H1 (cell line): Measurements from ENCODE around the gene PPP6C. TPM values are rescaled to one million over a fixed set of nuclear protein-coding genes. Genes with fewer than 3 reads are reported as not detected.

Source experiments
- CTCF ChIA-PET: fragments of 300-600 bp; sonication (Branson Sonifier 250); formaldehyde crosslinking; loops from one replicate; lab custom pipeline; 2021; ENCODE audit not compliant: partially characterized antibody; lab: Charles Lee
- POLR2A ChIA-PET: fragments of 300-600 bp; sonication (Branson Sonifier 250); formaldehyde crosslinking; loops from one replicate; lab custom pipeline; 2021; ENCODE audit warnings: inconsistent platforms; ENCODE audit not compliant: partially characterized antibody; lab: Charles Lee
- DNase-seq, 2 experiments: peaks; one replicate each; pipeline versions ENCODE4 v3.0.0 to v3.0.0-alpha.2; 2010 to 2022; ENCODE audit warnings: low spot score in 2 of 2, low read depth in 1 of 2, mixed read lengths in 1 of 2
- FAIRE-seq: peaks from 2 replicates; lab custom pipeline; 2011; peaks lifted over from hg19 to GRCh38; lab: Jason Lieb, UNC
- H2AFZ ChIP-seq: 2 replicates; pipeline ENCODE4 v1.8.1; 2012; ENCODE audit warnings: low read length, inconsistent platforms
- H2AK5ac ChIP-seq: 2 replicates; pipeline ENCODE4 v1.6.1; 2013; ENCODE audit warnings: low read depth, low read length
- H2BK120ac ChIP-seq: replicated peaks from 2 replicates; pipeline ENCODE3; 2013; ENCODE audit warnings: low read depth, low read length, inconsistent platforms
- H2BK12ac ChIP-seq: 2 replicates; pipeline ENCODE4 v1.6.1; 2013; ENCODE audit warnings: low read depth, low read length
- H2BK15ac ChIP-seq: 2 replicates; pipeline ENCODE4 v1.6.1; 2013; ENCODE audit warnings: low read length
- H2BK20ac ChIP-seq: 2 replicates; pipeline ENCODE4 v1.6.1; 2013; ENCODE audit warnings: low read length
- H2BK5ac ChIP-seq: 2 replicates; pipeline ENCODE4 v1.6.1; 2013; ENCODE audit warnings: low read depth, low read length
- H3K14ac ChIP-seq: 2 replicates; pipeline ENCODE4 v1.6.1; 2013; ENCODE audit warnings: inconsistent platforms; ENCODE audit not compliant: insufficient read length
- H3K18ac ChIP-seq: 2 replicates; pipeline ENCODE4 v1.6.1; 2013; ENCODE audit warnings: low read length; ENCODE audit errors: extremely low read depth
- H3K23ac ChIP-seq: 2 replicates; pipeline ENCODE4 v1.6.1; 2013; ENCODE audit warnings: inconsistent platforms; ENCODE audit not compliant: insufficient read length
- H3K23me2 ChIP-seq: 2 replicates; pipeline ENCODE4 v1.6.1; 2013; ENCODE audit warnings: low read depth, low read length
- H3K27ac ChIP-seq: 2 replicates; pipeline ENCODE4 v1.6.1; 2011; ENCODE audit warnings: low read depth, low read length, inconsistent platforms
- H3K27me3 ChIP-seq, 4 experiments: replicated peaks in 1 of 4; 1 replicate in 1 of 4; 2 replicates in 3 of 4; pipeline versions ENCODE4 v1.6.1 to v1.8.1; 2011 to 2013; ENCODE audit warnings: low read length in 3 of 4, mild to moderate bottlenecking in 3 of 4, inconsistent platforms in 2 of 4, mixed read lengths in 2 of 4, moderate library complexity in 1 of 4; ENCODE audit not compliant: control insufficient read depth in 3 of 4, insufficient read depth in 3 of 4; ENCODE audit errors: extremely low read depth in 1 of 4
- H3K36me3 ChIP-seq, 4 experiments: 2 replicates each; pipeline versions ENCODE4 v1.6.1 to v1.8.1; 2011 to 2013; ENCODE audit warnings: mild to moderate bottlenecking in 4 of 4, low read length in 3 of 4, moderate library complexity in 2 of 4, control low read depth in 1 of 4, inconsistent platforms in 1 of 4; ENCODE audit not compliant: insufficient read depth in 4 of 4, control insufficient read depth in 2 of 4
- H3K4ac ChIP-seq: replicated peaks from 2 replicates; pipeline ENCODE3; 2013; ENCODE audit warnings: low read length, low read depth, mixed read lengths, inconsistent platforms; ENCODE audit not compliant: insufficient read length
- H3K4me1 ChIP-seq, 4 experiments: replicated peaks in 1 of 4; 1 replicate in 1 of 4; 2 replicates in 3 of 4; pipeline versions ENCODE4 v1.6.1 to v1.8.1; 2011 to 2013; ENCODE audit warnings: low read length in 3 of 4, inconsistent platforms in 2 of 4, mixed read lengths in 1 of 4; ENCODE audit not compliant: insufficient read depth in 4 of 4, control insufficient read depth in 3 of 4
- H3K4me2 ChIP-seq, 2 experiments: 2 replicates each; pipeline versions ENCODE4 v1.6.1 to v1.8.1; 2011 to 2013; ENCODE audit warnings: low read depth in 2 of 2, low read length in 2 of 2, control low read depth in 1 of 2, inconsistent platforms in 1 of 2, mild to moderate bottlenecking in 1 of 2; ENCODE audit not compliant: insufficient read depth in 1 of 2
- H3K4me3 ChIP-seq, 4 experiments: fragments of 200-600, 300-600 bp in 1 of 4; sonication (generic), shearing (Covaris generic), sonication (Bioruptor Twin) in 1 of 4; 2 replicates each; pipeline versions ENCODE4 v1.5.1 to v1.8.1; 2011 to 2016; ENCODE audit warnings: low read length in 4 of 4, low read depth in 3 of 4, control low read depth in 2 of 4, inconsistent platforms in 2 of 4, mild to moderate bottlenecking in 2 of 4, mixed read lengths in 1 of 4, moderate library complexity in 1 of 4; ENCODE audit not compliant: insufficient read depth in 2 of 4; ENCODE audit errors: extremely low read depth in 1 of 4
- H3K56ac ChIP-seq: replicated peaks from 2 replicates; pipeline ENCODE3; 2013; ENCODE audit warnings: low read depth, mild to moderate bottlenecking, mixed read lengths, low read length, inconsistent platforms; ENCODE audit not compliant: insufficient read length
- H3K79me1 ChIP-seq: 2 replicates; pipeline ENCODE4 v1.6.1; 2013; ENCODE audit warnings: low read depth, low read length, control low read depth
- H3K79me2 ChIP-seq, 2 experiments: 2 replicates each; pipeline versions ENCODE4 v1.6.1 to v1.8.1; 2012 to 2013; ENCODE audit warnings: low read length in 2 of 2, mild to moderate bottlenecking in 2 of 2, inconsistent platforms in 1 of 2; ENCODE audit not compliant: insufficient read depth in 2 of 2, control insufficient read depth in 1 of 2
- H3K9ac ChIP-seq, 4 experiments: replicated peaks in 1 of 4; 1 replicate in 1 of 4; 2 replicates in 3 of 4; pipeline versions ENCODE4 v1.6.1 to v1.8.1; 2011 to 2013; ENCODE audit warnings: low read depth in 3 of 4, low read length in 3 of 4, control low read depth in 2 of 4, mild to moderate bottlenecking in 2 of 4, moderate library complexity in 2 of 4, inconsistent platforms in 1 of 4; ENCODE audit errors: extremely low read depth in 1 of 4
- H3K9me3 ChIP-seq, 2 experiments: 2 replicates each; pipeline versions ENCODE4 v1.6.1 to v1.8.1; 2012 to 2013; ENCODE audit warnings: mild to moderate bottlenecking in 2 of 2, moderate library complexity in 2 of 2, control low read depth in 1 of 2, inconsistent platforms in 1 of 2, low read depth in 1 of 2, low read length in 1 of 2, mixed read lengths in 1 of 2; ENCODE audit not compliant: insufficient read depth in 2 of 2
- H4K20me1 ChIP-seq, 2 experiments: replicated peaks in 1 of 2; 2 replicates each; pipeline versions ENCODE3 to v1.8.1; 2011 to 2013; ENCODE audit warnings: inconsistent platforms in 2 of 2, low read length in 2 of 2, mild to moderate bottlenecking in 1 of 2; ENCODE audit not compliant: insufficient read depth in 2 of 2, control insufficient read depth in 1 of 2
- H4K5ac ChIP-seq: 2 replicates; pipeline ENCODE4 v1.6.1; 2013; ENCODE audit warnings: low read length, low read depth, mixed read lengths, inconsistent platforms; ENCODE audit not compliant: insufficient read length
- H4K8ac ChIP-seq: 2 replicates; pipeline ENCODE4 v1.8.0; 2013; ENCODE audit warnings: mild to moderate bottlenecking, moderate library complexity, low read length, inconsistent platforms; ENCODE audit not compliant: insufficient read depth; ENCODE audit errors: extremely low read depth
- H4K91ac ChIP-seq: replicated peaks from 2 replicates; pipeline ENCODE3; 2013; ENCODE audit warnings: low read length, mixed read lengths, inconsistent platforms; ENCODE audit not compliant: insufficient read length
- EP300 ChIP-seq, 2 experiments: IDR thresholded peaks; 1 replicate in 1 of 2; 2 replicates in 1 of 2; pipeline ENCODE4 v1.6.1; 2011 to 2012; ENCODE audit warnings: low read depth in 2 of 2, low read length in 2 of 2, mild to moderate bottlenecking in 2 of 2, borderline replicate concordance in 1 of 2, inconsistent platforms in 1 of 2, moderate library complexity in 1 of 2
- JUN ChIP-seq: IDR thresholded peaks from 2 replicates; pipeline ENCODE4 v1.6.1; 2011; ENCODE audit warnings: low read depth, mild to moderate bottlenecking, improper control_type of control experiment, low read length
- PHF8 ChIP-seq: fragments of 200-600 bp; sonication (generic); conservative IDR thresholded peaks from 2 replicates; pipeline ENCODE4 v1.7.1; 2012; ENCODE audit warnings: low read depth, mild to moderate bottlenecking, inconsistent platforms, low read length, moderate library complexity
- SP2 ChIP-seq: IDR thresholded peaks from 2 replicates; pipeline ENCODE4 v1.6.1; 2012; ENCODE audit warnings: mild to moderate bottlenecking, low read length, inconsistent platforms
- WGBS, 2 experiments: shearing (Covaris generic) in 1 of 2; methylation state at CpG; one replicate each; pipeline versions ENCODE4 v1.1.6 to v1.1.7; 2013 to 2015; ENCODE audit warnings: low lambda C conversion rate in 2 of 2, mixed read lengths in 2 of 2, inconsistent platforms in 1 of 2, low coverage in 1 of 2, missing lambda C conversion rate in 1 of 2; ENCODE audit not compliant: insufficient replicate concordance in 2 of 2, insufficient coverage in 1 of 2, insufficient read length in 1 of 2; ENCODE audit errors: extremely low coverage in 1 of 2, missing lambda C conversion rate in 1 of 2; 5-methylcytosine and 5-hydroxymethylcytosine counted together
- polyA plus RNA-seq, 7 experiments: library from polyadenylated mRNA; depleted of rRNA in 3 of 7; stranded (reverse) in 5 of 7; unstranded in 2 of 7; fragments of >200 nt in 5 of 7; fragments of 200-250 nt in 2 of 7; gene quantifications; 1 replicate in 5 of 7; 2 replicates in 1 of 7; 4 replicates in 1 of 7; pipeline versions ENCODE4 v1.2.1 to v1.2.3, GENCODE V29; 2011 to 2013; ENCODE audit warnings: missing spikeins in 2 of 7, mixed read lengths in 2 of 7
- total RNA-seq: library from RNA; stranded (reverse); fragmentation: NEBNext Ultra II Directional; extraction: Animal tissue kit (Norgen Biotek cat#: 25700); gene quantifications from 2 replicates; pipeline ENCODE4 v1.2.1, GENCODE V29; 2021

PPP6C gene
- total and polyA plus RNA-seq, 2 of the 8 experiments (the other 6 are each of a cell fraction or from before 2014, with no cell fraction given), result 22.8 to 52.3 TPM

DNA sequence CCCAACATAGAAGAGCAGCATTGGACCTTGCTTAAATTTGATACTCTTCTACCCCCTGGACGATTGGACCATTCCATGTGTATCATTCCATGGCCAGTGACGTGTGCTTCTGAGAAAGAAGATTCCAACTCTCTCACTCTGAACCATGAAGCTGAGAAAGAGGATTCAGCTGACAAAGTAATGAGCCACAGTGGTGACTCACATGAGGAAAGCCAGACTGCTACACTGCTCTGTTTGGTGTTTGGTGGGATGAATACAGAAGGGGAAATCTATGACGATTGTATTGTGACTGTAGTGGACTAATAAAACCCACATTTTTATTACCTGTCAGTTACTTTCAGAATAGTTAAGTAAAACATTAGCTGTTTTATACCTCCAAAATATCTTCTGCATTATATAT lies 44.1 kb upstream of the PPP6C start:
- H2BK20ac ChIP-seq, result no peak overlapping the region
- H3K56ac ChIP-seq, result no peak overlapping the region
- H3K79me1 ChIP-seq, result 0 out of 2 replicates have a peak, but pooled peaks cover 3% of the 10 kb centered on the region
- no peak overlapping the region for H3K14ac ChIP-seq
- no peak overlapping the region for H3K4me2 ChIP-seq
- H3K9ac ChIP-seq, result no peak overlapping the region
- H3K36me3 ChIP-seq, result peaks cover 17 to 44% (median 34%) of the 10 kb centered on the region in 4 experiments
- H3K23me2 ChIP-seq, result no peaks in the 10 kb centered on the region; the same call in 1 of the 2 replicates
- no peak overlapping the region for H3K23ac ChIP-seq
- H2AFZ ChIP-seq, result no peak overlapping the region
- CTCF ChIA-PET, result no interaction called here
- H2BK5ac ChIP-seq, result no peak overlapping the region
- no peak overlapping the region for H2BK12ac ChIP-seq
- no peak overlapping the region for H3K27ac ChIP-seq
- FAIRE-seq (no peak), DNase-seq (no peak)
- H2BK120ac ChIP-seq, result no peak overlapping the region
- H3K18ac ChIP-seq, result no peak overlapping the region
- peaks cover 0 to 3% (median under 1%) of the 10 kb centered on the region in 4 experiments; a peak in 1 of 7 replicates for H3K4me1 ChIP-seq
- no peak overlapping the region for H4K5ac ChIP-seq
- TF ChIP-seq PHF8, result no peak
- no peak for TF ChIP-seq JUN
- TF ChIP-seq EP300 (IDR thresholded peaks at IDR 0.05; ENCODE audit: borderline replicate concordance in 1 of 2, low read depth in 2 of 2, low read length in 2 of 2), result no peak
- no peak for TF ChIP-seq SP2
- H4K20me1 ChIP-seq, result peaks cover 0 to 7% of the 10 kb centered on the region in 2 experiments
- WGBS, 2 experiments, result 98% methylated on average over 3 of the region's 3 CpGs; no CpG with 5 or more reads in 1 of the 2 experiments
- POLR2A ChIA-PET, result interaction anchor here (1.0 kb wide), 1 partner anchor 372 kb away, joined by 4 read pairs; the partner anchor contains the start of genes ARPC5L and RPL35
- H3K27me3 ChIP-seq, result peaks cover 0 to 2% (median 0%) of the 10 kb centered on the region in 4 experiments; a peak in 1 of 7 replicates
- no peak overlapping the region for H4K8ac ChIP-seq
- no peak overlapping the region for H4K91ac ChIP-seq
- no peak overlapping the region for H3K4me3 ChIP-seq
- H3K4ac ChIP-seq, result no peak overlapping the region
- H2BK15ac ChIP-seq, result no peak overlapping the region
- no peak overlapping the region for H2AK5ac ChIP-seq
- H3K9me3 ChIP-seq, result no peaks in the 10 kb centered on the region
- H3K79me2 ChIP-seq, result peaks cover 0 to 9% of the 10 kb centered on the region in 2 experiments; a peak in 2 of 4 replicates
